Naive thymus-derived CD4-positive, alpha-beta T cell (primary cell): ENCODE data around the gene CHTOP. TPM values are rescaled to one million over a fixed set of nuclear protein-coding genes. Genes with fewer than 3 reads are reported as not detected.
"Not testable (repeated sequence)": the region's sequence is repeated elsewhere in the genome, so short reads cannot be mapped to it uniquely, and the experiment has no call there.

ENCODE experiments used
- ATAC-seq: fragments of 150-1000 bp; cut with Tn5 transposase; 2 replicates; pipeline ENCODE4 v1.10.0; 2021; ENCODE audit warnings: mild to moderate bottlenecking, moderate library complexity
- CTCF ChIA-PET: fragments of 350-600 bp; sonication (Branson Sonifier 250); formaldehyde crosslinking; loops from one replicate; lab custom pipeline; 2021; ENCODE audit warnings: antibody characterized with exemption; lab: Charles Lee
- POLR2A ChIA-PET: fragments of 350-600 bp; sonication (Branson Sonifier 250); formaldehyde crosslinking; loops from one replicate; lab custom pipeline; 2021; ENCODE audit warnings: antibody characterized with exemption, inconsistent platforms; lab: Charles Lee
- DNase-seq, 9 donors: peaks; one replicate each; pipeline versions ENCODE4 v3.0.0 to v3.0.0-alpha.2; 2020 to 2022; ENCODE audit warnings: mixed read lengths in 1 of 9
- H3K27ac ChIP-seq: one replicate; pipeline ENCODE4 v1.7.0; 2013; ENCODE audit warnings: mild to moderate bottlenecking, low read depth, low read length, moderate library complexity
- H3K27me3 ChIP-seq, 2 donors: one replicate each; pipeline ENCODE4 v1.7.0; 2013; ENCODE audit warnings: low read length in 2 of 2, mild to moderate bottlenecking in 2 of 2, moderate library complexity in 2 of 2; ENCODE audit not compliant: control insufficient read depth in 2 of 2, insufficient read depth in 2 of 2
- H3K36me3 ChIP-seq, 3 experiments: 1 replicate in 2 of 3; 2 replicates in 1 of 3; pipeline ENCODE4 v1.7.0; 2013; ENCODE audit warnings: low read length in 3 of 3, mild to moderate bottlenecking in 3 of 3, moderate library complexity in 1 of 3; ENCODE audit not compliant: insufficient read depth in 3 of 3, control insufficient read depth in 2 of 3
- H3K4me1 ChIP-seq, 2 donors: one replicate each; pipeline ENCODE4 v1.7.0; 2013; ENCODE audit warnings: low read length in 2 of 2, mild to moderate bottlenecking in 2 of 2, moderate library complexity in 1 of 2; ENCODE audit not compliant: control insufficient read depth in 2 of 2, insufficient read depth in 2 of 2
- H3K4me3 ChIP-seq: 2 replicates; pipeline ENCODE4 v1.7.0; 2013; ENCODE audit warnings: mild to moderate bottlenecking, low read length
- H3K9me3 ChIP-seq, 3 experiments: 1 replicate in 2 of 3; 2 replicates in 1 of 3; pipeline ENCODE4 v1.7.0; 2013; ENCODE audit warnings: low read length in 3 of 3; ENCODE audit not compliant: control insufficient read depth in 2 of 3
- H3K27ac Mint-ChIP-seq, 9 donors: one replicate each; pipeline ENCODE4 v1.8.0; 2020 to 2022; ENCODE audit warnings: mixed read lengths in 9 of 9, mild to moderate bottlenecking in 8 of 9, moderate library complexity in 5 of 9, inconsistent platforms in 2 of 9
- H3K27me3 Mint-ChIP-seq, 5 donors: one replicate each; pipeline ENCODE4 v1.8.0; 2021 to 2022; ENCODE audit warnings: mixed read lengths in 5 of 5, mild to moderate bottlenecking in 1 of 5
- H3K36me3 Mint-ChIP-seq, 5 donors: one replicate each; pipeline ENCODE4 v1.8.0; 2020 to 2022; ENCODE audit warnings: mixed read lengths in 5 of 5, mild to moderate bottlenecking in 3 of 5, inconsistent platforms in 1 of 5
- H3K4me1 Mint-ChIP-seq, 7 donors: one replicate each; pipeline ENCODE4 v1.8.0; 2020 to 2022; ENCODE audit warnings: mixed read lengths in 7 of 7, mild to moderate bottlenecking in 3 of 7, inconsistent platforms in 1 of 7
- H3K4me3 Mint-ChIP-seq, 10 donors: one replicate each; pipeline ENCODE4 v1.8.0; 2020 to 2022; ENCODE audit warnings: mild to moderate bottlenecking in 10 of 10, mixed read lengths in 10 of 10, moderate library complexity in 6 of 10, inconsistent platforms in 2 of 10
- H3K9me3 Mint-ChIP-seq, 11 donors: one replicate each; pipeline ENCODE4 v1.8.0; 2020 to 2022; ENCODE audit warnings: mixed read lengths in 11 of 11, mild to moderate bottlenecking in 4 of 11, inconsistent platforms in 1 of 11, moderate library complexity in 1 of 11
- intact Hi-C, 2 donors: fragments of 100-400 bp; cut with micrococcal nuclease; formaldehyde crosslinking; loops; one replicate each; pipeline ENCODE4 v1.15.1; 2023
- polyA plus RNA-seq, 2 donors: library from polyadenylated mRNA; unstranded; fragments of 300-500 nt; fragmentation: Illumina TruSeq; gene quantifications; one replicate each; pipeline ENCODE4 v1.2.3, GENCODE V29; 2021
- total RNA-seq, 6 experiments: library from RNA in 5 of 6; stranded (reverse) in 5 of 6; gene quantifications; 1 replicate in 5 of 6; 2 replicates in 1 of 6; pipeline ENCODE4 v1.2.3 and lab custom pipeline; 2021 to 2026

CHTOP gene
- total and polyA plus RNA-seq, 7 experiments from 2014 or later: 57.4 to 143 (median 101) TPM

DNA sequence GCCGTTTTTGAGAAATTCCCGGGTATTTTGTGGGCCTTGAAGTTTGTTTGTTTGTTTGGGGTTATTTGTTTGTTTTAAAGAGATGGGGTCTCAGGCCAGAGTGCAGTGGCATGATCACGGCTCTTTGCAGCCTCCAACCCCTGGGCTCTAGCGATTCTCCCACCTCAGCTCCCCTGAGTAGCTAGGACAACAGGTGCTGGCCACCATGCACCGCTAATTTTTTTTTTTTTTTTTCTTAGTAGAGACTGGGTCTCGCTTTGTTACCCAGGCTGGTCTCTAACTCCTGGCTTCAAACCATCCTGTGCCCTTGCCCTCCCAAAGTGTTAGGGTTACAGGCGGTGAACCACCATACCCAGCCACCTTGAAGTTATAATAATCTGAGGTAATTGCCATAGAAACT is 2.0 kb downstream of the CHTOP start:
- H3K4me3 Mint-ChIP-seq: peak overlapping the region; percentile 77 to 100 (median 98)
- H3K4me1 Mint-ChIP-seq: peaks cover 29 to 60% (median 44%) of the 10 kb centered on the region in 7 donors
- CTCF ChIA-PET: interaction anchor here (0.6 kb wide), 1 partner anchor 300 kb away, joined by 3 read pairs; no protein-coding TSS in a partner anchor
- intact Hi-C loops: loop anchor here in 1 of 2 donors (2.0 to 10.0 kb wide), 2 partner anchors 91 to 281 kb away; partner anchors contain the start of gene S100A9
- peaks cover 0 to 3% (median 0%) of the 10 kb centered on the region in 5 donors for H3K27me3 Mint-ChIP-seq
- H3K9me3 ChIP-seq: no peaks in the 10 kb centered on the region
- peak overlapping the region in 8 of 9 donors; percentile 29 to 100 (median 73) for H3K27ac Mint-ChIP-seq
- ATAC-seq: no peak
- H3K27me3 ChIP-seq: no peaks in the 10 kb centered on the region
- DNase-seq: no peak
- peaks cover 8 to 22% (median 15%) of the 10 kb centered on the region in 5 donors for H3K36me3 Mint-ChIP-seq
- peak overlapping the region; percentile 12 for H3K4me3 ChIP-seq
- peaks cover 11 to 25% of the 10 kb centered on the region in 2 donors for H3K4me1 ChIP-seq
- POLR2A ChIA-PET: interaction anchor here (0.5 to 3.5 kb wide), 5 partner anchors 12 to 646 kb away, joined by 3 to 99 read pairs (median 6); partner anchors contain the start of gene ILF2
- peaks cover 0 to 4% (median 0%) of the 10 kb centered on the region in 11 donors for H3K9me3 Mint-ChIP-seq
- peak overlapping the region; percentile 66 for H3K27ac ChIP-seq
- H3K36me3 ChIP-seq: peaks cover 8 to 59% (median 24%) of the 10 kb centered on the region in 3 experiments

GRCh38 chr1:153636312-153636711 is 2.4 kb downstream of the CHTOP start:
- DNase-seq: no peak
- no peak for ATAC-seq
- H3K27me3 Mint-ChIP-seq: peaks cover 0 to 3% (median 0%) of the 10 kb centered on the region in 5 donors
- Histone ChIP-seq H3K9me3 (no peaks in the 10 kb centered on the region), H3K27me3 (no peaks in the 10 kb centered on the region), H3K27ac (peak overlapping the region; percentile 66), H3K4me3 (no peak overlapping the region), H3K4me1 (peaks cover 11 to 25% of the 10 kb centered on the region in 2 donors), H3K36me3 (peaks cover 12 to 64% (median 28%) of the 10 kb centered on the region in 3 experiments)
- intact Hi-C loops: loop anchor here in 1 of 2 donors (10.0 kb wide), 1 partner anchor 282 kb away; the partner anchor contains the start of gene S100A9
- peak overlapping the region in 5 of 9 donors; percentile 45 to 100 (median 79) for H3K27ac Mint-ChIP-seq
- peaks cover 8 to 26% (median 18%) of the 10 kb centered on the region in 5 donors for H3K36me3 Mint-ChIP-seq
- peaks cover 32 to 65% (median 49%) of the 10 kb centered on the region in 7 donors for H3K4me1 Mint-ChIP-seq
- H3K9me3 Mint-ChIP-seq: peaks cover 0 to 4% (median 0%) of the 10 kb centered on the region in 11 donors
- peak overlapping the region in 8 of 10 donors; percentile 67 to 100 (median 100) for H3K4me3 Mint-ChIP-seq
- ChIA-PET POLR2A (interaction anchor here (0.6 to 1.2 kb wide), 2 partner anchors 16 to 103 kb away, joined by 3 to 6 read pairs; no protein-coding TSS in a partner anchor), CTCF (no interaction called here)

DNA sequence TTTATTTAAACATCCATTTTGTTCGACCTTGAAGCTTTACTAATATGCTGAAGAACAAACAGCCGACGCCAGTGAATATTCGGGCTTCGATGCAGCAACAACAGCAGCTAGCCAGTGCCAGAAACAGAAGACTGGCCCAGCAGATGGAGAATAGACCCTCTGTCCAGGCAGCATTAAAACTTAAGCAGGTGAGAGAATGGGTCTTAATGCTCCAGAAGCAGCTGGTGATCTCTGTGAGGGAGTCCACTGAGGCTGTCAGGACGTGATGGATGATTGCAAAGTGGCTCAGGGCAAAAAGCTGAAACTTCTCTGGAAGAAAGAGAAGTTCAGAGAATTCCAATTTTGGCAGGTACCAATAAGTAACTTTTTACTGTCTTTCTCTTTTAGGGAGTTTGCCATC is 4.4 kb downstream of the CHTOP start:
- CTCF ChIA-PET: interaction anchor here (0.7 to 1.4 kb wide), 4 partner anchors 14 to 107 kb away, joined by 3 to 5 read pairs (median 4); partner anchors contain the start of gene ILF2
- peaks cover 22 to 83% (median 46%) of the 10 kb centered on the region in 3 experiments for H3K36me3 ChIP-seq
- H3K9me3 ChIP-seq: no peaks in the 10 kb centered on the region
- no peak overlapping the region for H3K4me3 ChIP-seq
- Mint-ChIP-seq H3K9me3 (peaks cover 0 to 1% (median 0%) of the 10 kb centered on the region in 11 donors), H3K4me1 (peaks cover 22 to 80% (median 57%) of the 10 kb centered on the region in 7 donors), H3K4me3 (peak overlapping the region in 2 of 10 donors; percentile 5 to 28), H3K36me3 (peaks cover 16 to 36% (median 25%) of the 10 kb centered on the region in 5 donors), H3K27ac (peak overlapping the region in 1 of 9 donors; percentile 14), H3K27me3 (peaks cover 0 to 3% (median 0%) of the 10 kb centered on the region in 5 donors)
- peaks cover 9 to 25% of the 10 kb centered on the region in 2 donors for H3K4me1 ChIP-seq
- POLR2A ChIA-PET: interaction anchor here (0.7 to 1.7 kb wide), 8 partner anchors 10 to 353 kb away, joined by 3 to 11 read pairs (median 4); partner anchors contain the start of gene SNAPIN
- no peak for ATAC-seq
- no peak for DNase-seq
- intact Hi-C loops: loop anchor here in 1 of 2 donors (10.0 kb wide), 1 partner anchor 283 kb away; the partner anchor contains the start of gene S100A9
- peak overlapping the region; percentile 14 for H3K27ac ChIP-seq
- no peaks in the 10 kb centered on the region for H3K27me3 ChIP-seq

GRCh38 chr1:153639280-153639679 is 5.4 kb downstream of the CHTOP start:
- Mint-ChIP-seq H3K4me1 (peaks cover 24 to 80% (median 60%) of the 10 kb centered on the region in 7 donors), H3K27ac (peak overlapping the region in 1 of 9 donors; percentile 78), H3K4me3 (no peak overlapping the region), H3K27me3 (no peaks in the 10 kb centered on the region), H3K9me3 (peaks cover 0 to 1% (median 0%) of the 10 kb centered on the region in 11 donors), H3K36me3 (peaks cover 21 to 41% (median 35%) of the 10 kb centered on the region in 5 donors)
- Histone ChIP-seq H3K27me3 (no peaks in the 10 kb centered on the region), H3K9me3 (no peaks in the 10 kb centered on the region), H3K36me3 (peaks cover 22 to 85% (median 54%) of the 10 kb centered on the region in 3 experiments), H3K4me1 (peaks cover 5 to 25% of the 10 kb centered on the region in 2 donors), H3K4me3 (no peak overlapping the region), H3K27ac (no peak overlapping the region)
- DNase-seq (no peak), ATAC-seq (no peak)
- ChIA-PET POLR2A (interaction anchor here (1.0 to 1.7 kb wide), 3 partner anchors 10 to 94 kb away, joined by 3 to 9 read pairs (median 5); partner anchors contain the start of gene S100A4), CTCF (interaction anchor here (1.3 kb wide), 1 partner anchor 128 kb away, joined by 5 read pairs; no protein-coding TSS in a partner anchor)
- intact Hi-C loops: loop anchor here in 1 of 2 donors (10.0 kb wide), 1 partner anchor 284 kb away; the partner anchor contains the start of gene S100A9

- intact Hi-C loops, H3K9me3 Mint-ChIP-seq, DNase-seq, H3K27ac ChIP-seq, H3K27me3 Mint-ChIP-seq, H3K4me3 ChIP-seq, H3K9me3 ChIP-seq, ATAC-seq, H3K4me3 Mint-ChIP-seq, H3K27me3 ChIP-seq: not testable (repeated sequence)
- peak overlapping the region in 2 of 9 donors; percentile 32 to 43 for H3K27ac Mint-ChIP-seq
- Histone ChIP-seq H3K36me3 (peaks cover 27 to 87% (median 54%) of the 10 kb centered on the region in 3 experiments), H3K4me1 (peaks cover 5 to 25% of the 10 kb centered on the region in 2 donors)
- ChIA-PET CTCF (interaction anchor here (0.6 to 1.3 kb wide), 2 partner anchors 129 to 1632 kb away, joined by 3 to 5 read pairs; no protein-coding TSS in a partner anchor), POLR2A (interaction anchor here (1.0 to 1.7 kb wide), 3 partner anchors 9 to 95 kb away, joined by 3 to 9 read pairs (median 5); partner anchors contain the start of gene S100A4)
- peaks cover 26 to 81% (median 65%) of the 10 kb centered on the region in 7 donors for H3K4me1 Mint-ChIP-seq
- H3K36me3 Mint-ChIP-seq: peaks cover 21 to 45% (median 39%) of the 10 kb centered on the region in 5 donors
Observed at GRCh38 chr1:153640213-153640612, 6.3 kb downstream of the CHTOP start.

DNA sequence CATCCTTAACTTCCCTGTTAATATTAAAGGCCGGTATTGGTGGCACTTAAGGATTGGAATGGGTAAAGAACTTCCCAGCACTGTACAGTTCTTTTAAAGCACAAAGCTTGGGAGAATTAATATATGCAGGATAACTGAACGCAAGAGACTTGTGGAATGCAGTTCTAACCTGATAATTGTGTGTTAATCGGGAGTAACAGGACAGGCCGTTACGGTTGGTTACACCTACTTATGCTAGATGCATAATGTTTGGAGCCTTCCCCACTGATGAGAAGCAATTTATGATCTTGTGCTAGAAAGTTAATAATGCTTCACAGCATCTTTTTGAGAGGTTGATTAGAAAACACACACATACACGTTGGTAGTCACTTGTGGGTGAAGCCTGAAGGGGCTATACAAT is 7.0 kb downstream of the CHTOP start:
- H3K4me3 Mint-ChIP-seq: peak overlapping the region in 1 of 10 donors; percentile 2
- CTCF ChIA-PET: no interaction called here

More for the DNA sequence above, 7.0 kb downstream of the CHTOP start:
- ATAC-seq: no peak
- Mint-ChIP-seq H3K36me3 (peaks cover 26 to 51% (median 42%) of the 10 kb centered on the region in 5 donors), H3K27ac (peak overlapping the region in 7 of 9 donors; percentile 4 to 56 (median 32)), H3K4me1 (peaks cover 29 to 84% (median 69%) of the 10 kb centered on the region in 7 donors), H3K9me3 (peaks cover 0 to 1% (median 0%) of the 10 kb centered on the region in 11 donors), H3K27me3 (no peaks in the 10 kb centered on the region)
- Histone ChIP-seq H3K27me3 (no peaks in the 10 kb centered on the region), H3K27ac (peak overlapping the region; percentile 24), H3K36me3 (peaks cover 32 to 93% (median 59%) of the 10 kb centered on the region in 3 experiments), H3K4me1 (peaks cover 1 to 18% of the 10 kb centered on the region in 2 donors), H3K4me3 (no peak overlapping the region), H3K9me3 (no peaks in the 10 kb centered on the region)
- intact Hi-C loops: no loop called here
- DNase-seq: no peak
- POLR2A ChIA-PET: interaction anchor here (1.1 to 1.7 kb wide), 2 partner anchors 8 to 12 kb away, joined by 3 to 9 read pairs; partner anchors contain the start of gene S100A1
